ENCODE data around the gene RAP1GDS1.

DNA sequence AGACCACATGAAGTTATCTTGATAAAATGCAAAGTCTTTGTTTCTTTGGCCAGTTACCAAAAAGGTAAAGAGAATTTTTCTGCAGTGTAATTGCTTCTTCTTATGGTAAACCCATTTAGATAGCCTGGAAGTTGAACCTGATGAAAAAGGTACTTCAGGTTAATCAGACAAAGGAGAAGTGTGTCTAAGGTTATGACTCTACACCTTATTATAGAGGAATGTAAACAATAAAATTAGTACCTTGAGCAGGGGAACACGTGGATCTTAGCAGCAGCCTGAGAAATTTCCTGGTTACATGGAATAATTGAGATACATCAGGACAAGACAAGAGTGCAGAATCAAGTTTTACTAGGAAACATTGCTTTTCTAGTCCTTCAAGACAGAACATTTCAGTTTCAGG lies 70.8 kb downstream of the RAP1GDS1 start:
- no peak for TF ChIP-seq EZH2 (IDR thresholded peaks at IDR 0.05; ENCODE audit: borderline replicate concordance, low read length)
- TF ChIP-seq, protein P1, sequence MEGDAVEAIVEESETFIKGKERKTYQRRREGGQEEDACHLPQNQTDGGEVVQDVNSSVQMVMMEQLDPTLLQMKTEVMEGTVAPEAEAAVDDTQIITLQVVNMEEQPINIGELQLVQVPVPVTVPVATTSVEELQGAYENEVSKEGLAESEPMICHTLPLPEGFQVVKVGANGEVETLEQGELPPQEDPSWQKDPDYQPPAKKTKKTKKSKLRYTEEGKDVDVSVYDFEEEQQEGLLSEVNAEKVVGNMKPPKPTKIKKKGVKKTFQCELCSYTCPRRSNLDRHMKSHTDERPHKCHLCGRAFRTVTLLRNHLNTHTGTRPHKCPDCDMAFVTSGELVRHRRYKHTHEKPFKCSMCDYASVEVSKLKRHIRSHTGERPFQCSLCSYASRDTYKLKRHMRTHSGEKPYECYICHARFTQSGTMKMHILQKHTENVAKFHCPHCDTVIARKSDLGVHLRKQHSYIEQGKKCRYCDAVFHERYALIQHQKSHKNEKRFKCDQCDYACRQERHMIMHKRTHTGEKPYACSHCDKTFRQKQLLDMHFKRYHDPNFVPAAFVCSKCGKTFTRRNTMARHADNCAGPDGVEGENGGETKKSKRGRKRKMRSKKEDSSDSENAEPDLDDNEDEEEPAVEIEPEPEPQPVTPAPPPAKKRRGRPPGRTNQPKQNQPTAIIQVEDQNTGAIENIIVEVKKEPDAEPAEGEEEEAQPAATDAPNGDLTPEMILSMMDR (conservative IDR thresholded peaks at IDR 0.05 in 1 of 2, IDR thresholded peaks at IDR 0.05 in 1 of 2; ENCODE audit: extremely low read depth in 1 of 2, insufficient read depth in 1 of 2, low read depth in 1 of 2, low read length in 2 of 2): no peak

Data from mammary epithelial cell (primary cell).